HG03025 (cell line): ENCODE results near the gene MAP2K3.
"Not testable (repeated sequence)": the region's sequence is repeated elsewhere in the genome, so short reads cannot be mapped to it uniquely, and the experiment has no call there.

Experiments used
- ATAC-seq: cut with Tn5 transposase; IDR thresholded peaks from one replicate; pipeline ENCODE4 v1.9.1; 2021; ENCODE audit warnings: mild to moderate bottlenecking, moderate library complexity; ENCODE audit not compliant: unreplicated experiment, low FRiP score

MAP2K3 gene

DNA sequence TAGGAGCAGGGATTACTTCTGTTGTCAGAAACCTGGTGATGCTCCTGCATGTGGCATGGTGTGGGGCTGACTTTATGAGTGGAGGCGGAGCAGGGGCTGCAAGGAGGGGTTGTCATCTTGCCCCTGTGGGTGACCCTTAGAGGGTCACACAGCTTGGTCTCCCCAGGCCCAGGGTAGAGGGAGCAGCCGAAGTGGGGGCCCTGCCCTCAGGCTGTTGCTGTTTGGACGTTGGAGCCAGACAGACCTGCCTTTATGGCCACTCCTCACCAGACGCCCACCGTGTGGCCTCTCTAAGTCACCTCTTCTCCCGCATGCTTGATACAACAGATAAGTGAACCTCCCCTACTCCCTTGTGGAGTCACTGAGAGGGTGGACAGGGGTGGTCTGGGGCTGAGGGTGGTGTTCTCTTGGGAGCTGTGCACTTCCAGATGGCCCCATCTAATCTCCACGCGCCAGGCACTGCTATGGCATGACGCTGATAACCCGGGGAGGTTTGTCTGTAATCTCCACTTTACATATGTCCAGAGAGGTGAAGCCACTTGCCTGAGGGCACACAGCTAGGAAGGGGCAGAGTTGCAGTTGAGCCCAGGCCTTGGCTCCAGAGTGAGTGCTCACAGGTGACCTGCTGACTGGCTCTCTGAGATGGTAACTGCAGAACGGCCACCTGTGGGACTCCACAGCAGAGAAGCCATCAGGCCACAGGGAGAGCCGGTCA, 10.0 kb downstream of the MAP2K3 start:
- no peak for ATAC-seq

DNA sequence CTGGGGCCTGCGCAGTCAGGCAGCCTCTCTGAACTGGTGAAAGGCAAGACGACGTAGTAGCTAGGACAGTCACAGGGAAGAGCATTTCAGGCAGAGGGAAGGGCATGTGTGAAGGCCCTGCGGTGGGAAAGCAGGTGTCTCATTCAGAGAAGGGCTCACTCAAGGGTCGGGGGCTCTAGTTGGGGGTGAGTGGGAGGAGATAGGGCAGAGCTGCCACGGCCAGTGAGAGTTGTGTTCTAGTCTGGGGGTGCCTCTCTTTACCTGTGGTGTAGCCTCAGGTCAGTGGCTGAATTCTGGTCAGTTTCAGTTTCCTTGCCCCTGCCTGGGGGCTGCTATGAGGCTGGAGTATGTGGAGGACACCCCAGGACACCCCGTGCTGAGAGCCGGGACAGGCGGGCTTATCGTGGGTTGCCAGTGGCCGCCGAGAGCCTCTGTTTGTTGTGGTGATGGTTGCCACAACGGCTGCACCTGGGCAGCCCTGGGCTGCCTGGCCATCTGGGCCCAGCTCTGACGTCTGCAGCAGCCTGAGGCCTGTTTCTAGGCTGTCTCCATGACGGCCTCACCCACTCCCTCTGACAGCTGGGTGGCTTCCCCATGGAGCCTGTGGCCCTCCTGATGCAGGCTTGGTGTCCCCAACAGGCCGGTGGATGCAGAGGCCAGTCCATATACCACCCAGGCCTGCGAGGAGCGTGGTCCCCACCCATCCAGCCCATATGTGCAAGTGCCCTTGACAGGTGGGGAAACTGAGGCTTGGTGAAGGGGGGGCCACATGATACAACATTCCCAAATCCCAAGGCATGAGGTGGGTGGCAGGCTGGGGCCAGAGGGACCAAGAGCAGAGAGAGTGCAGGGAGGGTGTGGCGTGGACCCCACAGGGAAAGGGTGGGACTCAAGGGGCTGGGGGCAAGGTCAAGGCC, 10.8 kb downstream of the MAP2K3 start:
- ATAC-seq, result no peak

DNA sequence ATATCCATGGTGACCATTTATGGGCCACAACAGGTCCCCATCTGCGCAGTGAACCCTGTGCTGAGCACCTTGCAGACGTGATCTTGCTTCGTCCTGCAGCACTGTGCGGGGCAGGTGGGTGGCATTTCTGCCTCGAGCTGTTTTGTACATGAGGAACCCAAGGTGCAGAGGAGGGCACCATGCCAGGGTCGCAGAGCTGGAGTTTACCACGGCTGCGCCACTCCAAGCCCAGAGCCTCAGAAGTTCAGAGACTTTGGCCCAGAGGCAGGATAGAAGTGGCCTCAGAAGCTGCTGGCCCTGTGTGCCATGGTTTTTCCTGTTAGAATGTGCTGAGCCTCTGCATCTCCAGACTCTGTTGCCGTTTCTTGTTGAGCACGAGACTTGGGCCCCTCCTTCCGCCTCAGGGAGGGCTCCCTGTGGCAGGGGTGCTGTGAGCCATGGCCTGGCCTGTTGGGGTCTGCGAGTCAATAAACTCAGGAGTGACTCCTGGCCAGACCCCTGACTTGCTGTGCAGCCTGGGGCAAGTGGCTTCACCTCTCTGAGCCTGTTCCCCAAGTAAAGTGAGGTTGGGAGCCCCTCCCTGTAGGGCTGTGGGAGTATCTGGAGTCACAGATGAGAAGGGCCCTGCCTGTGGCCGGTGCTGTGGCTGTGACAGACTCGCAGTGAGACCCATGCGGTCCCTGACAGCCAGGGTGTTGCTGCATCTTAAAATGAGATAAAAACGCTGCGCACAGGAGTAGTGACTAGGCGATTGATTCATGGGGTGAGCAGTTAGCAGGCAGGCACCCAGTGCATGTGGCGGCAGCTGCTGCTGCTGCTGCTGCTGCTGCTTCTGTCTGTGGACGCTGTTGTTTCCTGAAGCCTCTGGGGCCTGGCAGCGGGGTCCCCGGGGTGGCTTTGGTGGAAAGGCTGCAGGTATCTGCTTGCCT, 11.8 kb downstream of the MAP2K3 start:
- ATAC-seq, result no peak

DNA sequence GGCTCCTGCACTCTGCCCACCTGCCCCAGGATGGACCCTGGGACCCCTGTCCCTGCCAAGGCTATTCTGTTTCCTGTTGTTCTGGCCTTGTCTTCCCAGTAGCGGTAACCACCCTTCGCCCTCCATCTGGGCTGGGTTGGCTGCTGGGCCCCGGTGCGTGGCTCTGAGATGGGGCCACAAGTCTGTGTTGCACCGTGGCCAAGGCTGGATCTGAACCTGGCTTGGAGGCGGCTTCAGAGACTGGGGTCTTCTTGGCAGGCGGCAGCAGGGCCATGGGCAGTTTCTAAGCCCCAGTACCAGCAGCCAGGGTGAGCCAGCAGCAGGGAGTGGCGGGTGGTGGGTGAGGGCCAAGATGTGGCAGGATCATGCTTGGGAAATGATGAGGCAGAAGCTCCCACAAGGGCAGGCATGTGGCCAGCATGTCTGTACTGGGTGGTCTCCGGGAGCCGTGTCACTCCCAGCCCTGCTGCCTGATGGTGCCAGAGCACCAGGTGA, 12.6 kb downstream of the MAP2K3 start:
- ATAC-seq, result no peak

DNA sequence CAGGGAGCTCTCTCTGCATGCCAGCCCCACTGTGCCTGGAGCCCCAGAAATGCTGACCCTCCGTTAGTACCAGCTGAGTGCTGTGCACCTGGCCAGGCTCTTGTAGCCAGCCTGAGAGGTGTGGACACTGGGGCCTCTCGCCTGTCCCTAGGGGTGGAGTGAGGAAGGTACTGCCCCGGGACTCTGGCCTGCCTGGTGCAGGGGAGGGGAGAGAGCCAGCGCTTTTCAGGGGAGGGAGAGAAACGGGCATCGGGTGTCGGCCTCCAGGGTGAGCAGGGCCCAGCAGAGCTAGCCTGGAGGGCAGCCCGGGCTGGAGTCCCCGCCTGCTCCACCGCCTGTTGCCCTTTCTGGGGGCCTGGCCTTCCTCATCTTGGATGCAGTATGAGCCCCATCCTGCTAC, 13.1 kb downstream of the MAP2K3 start:
- no peak for ATAC-seq

DNA sequence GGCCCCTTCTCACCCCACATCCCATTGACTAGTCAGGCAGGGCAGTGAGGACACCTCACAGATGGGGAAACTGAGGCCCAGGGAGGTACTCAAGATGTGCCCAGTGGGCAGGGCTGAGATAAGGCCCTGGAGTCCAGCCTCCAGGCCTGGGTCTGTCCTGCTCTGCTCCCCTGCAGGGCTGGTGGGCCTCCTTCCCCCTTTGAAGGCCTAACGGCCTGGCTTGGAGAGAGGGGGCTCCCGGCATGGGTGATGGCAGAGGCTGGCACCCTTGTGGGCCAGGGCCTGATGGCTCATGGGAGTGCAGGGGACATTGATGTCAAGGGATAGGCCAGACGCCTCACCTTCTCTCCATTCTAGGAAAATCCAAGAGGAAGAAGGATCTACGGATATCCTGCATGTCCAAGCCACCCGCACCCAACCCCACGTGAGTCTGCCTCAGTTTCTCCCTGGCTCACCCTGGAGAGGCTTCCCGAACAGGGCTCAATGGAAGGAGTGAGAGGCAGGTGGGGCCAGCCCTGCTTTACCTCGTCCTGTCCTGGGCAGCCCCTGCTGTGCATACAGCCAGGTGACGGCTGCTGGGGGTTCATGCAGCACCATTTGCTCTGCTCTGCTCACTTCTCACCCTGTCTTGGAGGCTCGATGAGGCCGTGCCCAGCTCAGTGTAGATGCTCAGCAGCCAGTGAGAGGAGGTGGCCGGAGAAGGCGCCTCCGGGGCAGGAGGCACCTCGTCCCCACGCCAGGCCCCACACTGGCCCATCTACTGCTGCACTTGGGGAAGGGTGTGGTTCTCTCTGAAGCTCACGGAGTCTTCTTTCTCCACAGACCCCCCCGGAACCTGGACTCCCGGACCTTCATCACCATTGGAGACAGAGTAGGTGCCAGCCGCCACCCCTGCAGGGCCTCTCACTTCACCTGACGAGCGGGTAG, 13.8 kb downstream of the MAP2K3 start:
- no peak for ATAC-seq

DNA sequence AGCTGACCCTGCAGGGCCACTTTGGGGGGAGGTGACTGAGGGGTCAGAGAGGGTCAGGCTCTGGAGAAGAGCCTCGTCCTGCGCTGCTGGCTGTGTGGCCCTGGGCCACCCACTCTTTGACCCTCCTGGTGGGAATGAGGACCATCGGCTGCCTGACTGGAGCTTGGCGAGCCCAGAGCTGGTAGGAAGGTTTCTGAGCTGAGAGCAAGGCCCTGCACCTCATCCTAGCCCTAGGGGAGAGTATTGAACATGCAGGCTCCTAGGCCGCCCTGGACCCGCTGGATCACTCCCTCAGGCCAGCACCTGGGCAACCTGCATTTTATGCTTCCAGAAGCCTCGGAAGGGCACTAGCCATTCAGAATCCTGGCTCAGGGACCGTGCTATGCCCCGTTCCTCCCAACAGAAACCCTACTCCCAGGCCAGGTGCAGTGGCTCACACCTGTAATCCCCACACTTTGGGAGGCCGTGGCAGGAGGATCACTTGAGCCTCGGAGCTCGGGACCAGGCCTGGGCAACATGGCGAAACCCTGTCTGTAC, 14.5 kb downstream of the MAP2K3 start:
- ATAC-seq, result no peak

DNA sequence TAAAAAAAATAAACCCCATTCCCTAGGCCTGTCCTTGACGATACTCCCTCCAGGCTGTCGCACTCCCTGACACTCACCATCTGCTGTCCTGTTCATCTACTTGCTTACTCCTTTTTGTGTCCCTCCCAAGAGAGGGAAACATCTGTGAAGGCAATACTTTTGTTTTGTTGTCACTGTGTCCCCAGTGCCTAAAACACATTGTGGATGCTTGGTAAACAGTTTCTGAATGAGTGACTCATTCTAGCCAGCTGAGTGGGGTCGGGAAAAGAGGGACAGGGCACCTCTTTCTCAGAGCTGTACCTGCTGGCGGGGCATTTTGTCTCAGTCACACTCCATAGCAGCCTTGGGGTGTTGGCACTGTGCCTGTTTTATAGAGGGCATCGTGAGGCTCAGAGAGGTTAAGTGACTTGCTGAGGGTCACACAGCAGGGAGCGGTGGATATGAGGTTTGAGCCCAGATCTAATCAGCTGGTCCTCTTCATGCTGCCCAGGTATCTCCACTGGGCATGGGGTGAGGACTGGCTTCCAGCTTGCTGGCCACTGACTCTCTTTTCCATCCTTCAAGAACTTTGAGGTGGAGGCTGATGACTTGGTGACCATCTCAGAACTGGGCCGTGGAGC, 15.6 kb downstream of the MAP2K3 start:
- no peak for ATAC-seq

DNA sequence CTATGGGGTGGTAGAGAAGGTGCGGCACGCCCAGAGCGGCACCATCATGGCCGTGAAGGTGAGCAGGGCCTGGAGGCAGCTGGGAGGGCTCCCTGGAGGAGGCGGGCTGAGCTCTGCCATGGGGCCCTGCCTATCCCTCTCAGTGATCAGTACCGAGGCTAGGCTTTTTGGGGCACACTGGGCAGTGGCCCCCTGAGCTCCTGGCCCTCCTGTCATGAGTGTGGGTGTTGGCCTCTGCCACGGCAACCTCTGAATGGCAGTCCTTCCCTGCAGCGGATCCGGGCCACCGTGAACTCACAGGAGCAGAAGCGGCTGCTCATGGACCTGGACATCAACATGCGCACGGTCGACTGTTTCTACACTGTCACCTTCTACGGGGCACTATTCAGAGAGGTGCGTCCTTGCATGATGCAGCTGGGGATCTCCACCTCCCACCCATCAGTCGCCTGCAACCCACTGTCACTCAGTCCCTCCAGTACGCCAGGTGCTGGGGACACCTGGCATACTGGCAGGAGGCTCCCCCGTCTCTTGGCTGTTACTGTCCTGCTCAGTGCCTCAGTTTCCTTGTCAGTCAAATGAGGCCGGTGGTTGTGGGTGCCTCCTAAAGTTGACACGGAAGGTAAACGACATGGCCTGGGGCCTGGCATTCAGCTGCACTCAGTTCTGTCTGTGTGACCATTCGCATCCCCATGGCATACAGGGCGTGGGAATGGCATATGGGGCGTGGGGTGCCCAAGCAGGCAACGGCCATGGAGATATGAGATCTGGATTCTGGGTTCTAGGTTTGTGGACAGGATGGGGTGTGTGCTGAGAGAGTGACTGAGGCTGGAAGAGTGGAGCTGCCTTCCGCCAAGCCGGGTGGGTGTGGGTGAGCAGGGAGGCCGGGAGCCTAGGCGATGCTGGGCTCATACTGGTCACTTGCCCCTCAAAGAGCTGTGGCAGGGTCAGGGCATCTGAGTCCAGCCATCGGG, 16.4 kb downstream of the MAP2K3 start:
- no peak for ATAC-seq

DNA sequence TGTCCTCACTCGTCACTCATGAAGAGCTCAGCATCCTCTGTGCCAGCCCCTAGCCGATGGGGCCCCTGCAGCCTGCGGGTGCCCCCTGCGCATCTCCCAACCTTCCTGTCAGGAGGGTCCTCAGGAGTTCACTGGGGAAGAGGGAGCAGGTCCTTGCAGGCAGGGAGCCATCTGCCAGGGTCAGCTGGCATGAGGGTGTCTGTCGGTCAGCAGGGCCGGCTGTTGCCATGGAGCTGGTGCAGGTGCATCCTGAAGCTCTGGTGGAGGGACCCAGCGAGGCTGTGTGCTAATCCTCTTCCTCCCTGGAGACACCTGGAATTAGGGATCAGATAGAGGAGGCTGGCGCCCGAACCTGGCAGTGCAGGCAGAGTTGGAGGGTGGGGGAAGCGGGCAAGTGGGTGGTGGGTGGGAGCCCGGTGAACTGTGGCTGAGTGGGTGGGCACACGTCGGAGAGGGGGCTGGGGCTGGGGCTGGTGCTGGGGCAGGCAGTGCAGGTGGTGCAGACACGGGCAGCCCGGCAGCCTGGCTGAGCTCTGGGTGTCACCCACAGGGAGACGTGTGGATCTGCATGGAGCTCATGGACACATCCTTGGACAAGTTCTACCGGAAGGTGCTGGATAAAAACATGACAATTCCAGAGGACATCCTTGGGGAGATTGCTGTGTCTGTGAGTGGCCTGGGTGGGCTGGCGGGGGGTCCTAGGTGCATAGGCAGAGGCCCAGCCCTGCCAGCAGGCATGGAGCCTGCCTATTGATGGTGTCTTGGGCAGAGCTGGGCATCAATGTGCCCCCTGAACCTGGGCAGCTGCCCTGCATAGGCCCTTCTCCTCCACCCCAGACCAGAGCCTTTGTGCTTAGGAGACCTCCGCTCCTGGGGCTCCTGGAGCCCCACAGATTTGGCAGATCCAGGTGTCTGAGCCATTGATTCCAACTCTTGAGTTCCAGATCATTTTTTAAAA, 17.4 kb downstream of the MAP2K3 start:
- no peak for ATAC-seq

DNA sequence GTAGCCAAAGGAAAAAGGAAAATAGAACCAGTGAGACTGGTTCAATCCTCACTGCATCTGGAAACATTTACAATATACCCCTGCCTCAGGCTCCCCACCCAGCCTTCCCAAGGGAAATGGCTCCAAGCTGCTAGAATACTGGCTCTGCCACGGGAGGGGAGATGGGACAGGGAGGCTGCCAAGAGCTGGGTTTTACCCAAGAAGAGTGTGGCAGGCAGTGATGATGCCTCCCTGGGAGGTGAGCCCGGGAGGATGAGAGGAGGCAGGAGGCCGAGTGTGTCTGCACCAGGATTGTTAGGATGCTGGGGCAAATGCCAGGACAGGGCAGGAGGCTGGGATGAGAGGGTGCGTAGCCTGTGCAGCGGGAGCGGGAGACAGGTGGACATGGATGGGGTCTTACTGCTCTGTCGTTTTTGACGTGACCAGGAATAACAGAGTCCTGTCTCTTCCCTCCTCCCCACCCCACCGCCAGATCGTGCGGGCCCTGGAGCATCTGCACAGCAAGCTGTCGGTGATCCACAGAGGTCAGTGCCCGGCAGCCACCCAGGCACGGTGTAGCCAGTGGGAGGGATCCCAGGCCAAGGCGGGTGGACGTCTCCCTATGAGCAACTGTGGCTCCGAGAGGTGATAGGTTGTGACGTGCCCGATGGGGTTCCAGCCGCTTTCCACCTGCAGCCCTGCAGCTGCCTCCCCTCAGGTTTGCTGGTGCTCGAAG, 18.4 kb downstream of the MAP2K3 start:
- ATAC-seq, result no peak

DNA sequence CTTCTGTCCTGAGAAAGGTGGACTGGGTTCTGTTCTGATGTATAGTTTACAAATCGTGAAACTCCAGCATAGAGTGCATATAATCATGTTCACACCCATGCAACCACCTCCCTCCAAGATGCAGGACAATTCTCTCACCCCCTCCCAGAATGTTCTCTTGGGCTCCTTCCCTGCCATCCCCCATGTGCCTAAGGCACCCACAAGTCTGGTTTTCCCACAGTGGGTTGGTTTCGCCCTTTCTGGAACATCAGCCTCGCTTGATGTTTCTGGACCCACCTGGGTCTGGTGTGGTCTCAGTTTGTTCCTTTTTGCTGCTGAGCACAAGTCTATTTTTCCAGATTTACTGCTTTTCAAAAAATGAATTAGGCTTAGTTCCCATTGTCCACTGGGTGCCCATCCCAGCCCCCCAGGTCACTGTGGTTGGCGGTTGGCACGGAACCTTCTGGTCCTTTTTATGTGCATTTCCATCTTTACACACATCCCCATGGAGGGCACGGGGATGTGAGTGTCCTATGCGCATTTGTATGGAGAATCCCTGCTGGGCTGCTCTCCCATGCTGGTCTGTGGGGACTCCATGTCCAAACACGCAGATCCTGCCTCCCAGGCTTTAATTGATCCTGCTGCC, 19.0 kb downstream of the MAP2K3 start:
- ATAC-seq, result no peak

DNA sequence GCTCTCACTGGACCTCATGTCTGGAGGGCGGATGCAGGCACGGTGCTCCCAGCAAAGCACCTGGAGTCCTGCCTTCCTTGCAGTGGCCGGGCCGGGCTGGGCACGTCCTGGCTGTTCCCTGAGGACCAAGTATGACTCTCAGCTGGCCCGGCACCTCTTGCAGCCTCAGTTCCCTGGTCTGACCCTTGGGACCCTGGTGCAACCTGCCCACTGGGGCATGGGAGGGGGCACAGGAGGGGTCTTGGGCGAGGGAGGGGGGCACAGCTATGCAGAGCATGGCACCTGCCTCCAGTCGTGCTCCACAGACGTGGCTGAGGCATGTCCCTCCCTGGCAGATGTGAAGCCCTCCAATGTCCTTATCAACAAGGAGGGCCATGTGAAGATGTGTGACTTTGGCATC, 19.6 kb downstream of the MAP2K3 start:
- no peak for ATAC-seq

DNA sequence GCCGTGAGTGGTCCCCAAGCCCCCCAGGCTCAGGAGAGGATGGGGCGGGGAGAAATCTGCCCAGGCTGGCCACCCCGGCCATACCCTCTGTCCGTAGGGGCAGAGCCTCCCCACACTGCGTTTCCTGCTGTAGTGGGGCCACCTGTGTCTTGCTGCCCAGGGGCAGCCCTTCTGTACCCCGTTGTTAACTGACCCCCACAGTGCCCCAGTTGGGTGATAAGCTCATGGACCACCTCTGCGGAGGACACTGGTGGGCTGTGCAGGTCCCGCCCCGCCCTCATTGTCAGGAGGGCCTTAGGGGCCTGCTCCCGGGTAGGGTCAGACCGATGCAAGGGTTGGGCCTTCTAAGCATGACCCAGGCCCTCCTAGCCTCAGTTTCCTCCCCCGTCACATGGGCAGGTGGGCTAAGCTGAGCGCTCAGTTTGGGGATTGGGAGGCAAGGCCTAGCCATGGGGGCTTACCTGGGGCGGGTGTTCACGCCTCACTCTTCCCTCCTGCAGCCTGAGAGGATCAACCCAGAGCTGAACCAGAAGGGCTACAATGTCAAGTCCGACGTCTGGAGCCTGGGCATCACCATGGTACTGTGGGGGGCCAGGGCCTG, 20.1 kb downstream of the MAP2K3 start:
- ATAC-seq, result not testable (repeated sequence)
